Measurements from ENCODE around the gene DDX53.

DDX53 gene

GRCh38 chrX:23052324-23052723 lies 52.6 kb downstream of the DDX53 start:
- DNase-seq, result no peak

Data from KG1 (cell line).